ENCODE measurements around the gene PLA2G12A. TPM values are rescaled to one million over a fixed set of nuclear protein-coding genes. Genes with fewer than 3 reads are reported as not detected.

The PLA2G12A gene
- total and polyA plus RNA-seq, 9 of the 15 experiments (the other 6 are each of a cell fraction or from before 2014, with no cell fraction given): 24.2 to 226 (median 80.5) TPM

- TF ChIP-seq MGA (IDR thresholded peaks at IDR 0.05) (peak; percentile 67), RBM34 (IDR thresholded peaks at IDR 0.05; ENCODE audit: borderline replicate concordance, insufficient read depth, low read length) (no peak), PKNOX1 (IDR thresholded peaks at IDR 0.05) (peak; percentile 76), MEIS2 (IDR thresholded peaks at IDR 0.05; ENCODE audit: partially characterized antibody) (peak; percentile 91)
These were observed 16.0 kb upstream of the PLA2G12A start (continued) for GRCh38 chr4:109745830-109746229.

Data from K562 (cell line).